Activated T-cell treated with anti-CD3 and anti-CD28 coated beads, Interleukin-2, amount 50 U/mL, for 1 hour (primary cell): ENCODE measurements around the gene AXIN1.
"Not testable (repeated sequence)": the region's sequence is repeated elsewhere in the genome, so short reads cannot be mapped to it uniquely, and the experiment has no call there.

ENCODE experiments used
- DNase-seq: peaks from one replicate; pipeline ENCODE4 v3.0.0-alpha.2; 2020

Gene AXIN1

GRCh38 chr16:381012-381788 is 28.7 kb upstream of the AXIN1 start:
- DNase-seq = no peak

- no peak for DNase-seq
Observed at GRCh38 chr16:380762-381011, 28.2 kb upstream of the AXIN1 start.

- DNase-seq = no peak
Observed at GRCh38 chr16:379961-380761, 27.6 kb upstream of the AXIN1 start.

- no peak for DNase-seq
Observed at GRCh38 chr16:379183-379960, 26.8 kb upstream of the AXIN1 start.

- no peak for DNase-seq
Observed at GRCh38 chr16:378821-379182, 26.3 kb upstream of the AXIN1 start.

- DNase-seq = not testable (repeated sequence)
Observed at GRCh38 chr16:378113-378820, 25.7 kb upstream of the AXIN1 start.

GRCh38 chr16:377419-377951 is 25.0 kb upstream of the AXIN1 start:
- DNase-seq = no peak

GRCh38 chr16:376817-377418 is 24.4 kb upstream of the AXIN1 start:
- DNase-seq = no peak

- no peak for DNase-seq
Observed at GRCh38 chr16:375927-376816, 23.6 kb upstream of the AXIN1 start.

- DNase-seq = no peak
Observed at GRCh38 chr16:375212-375611, 22.7 kb upstream of the AXIN1 start.

- no peak for DNase-seq
Observed at GRCh38 chr16:374616-374926, 22.0 kb upstream of the AXIN1 start.

- no peak for DNase-seq
Observed at GRCh38 chr16:373848-374615, 21.5 kb upstream of the AXIN1 start.

GRCh38 chr16:373020-373598 is 20.6 kb upstream of the AXIN1 start:
- no peak for DNase-seq

- DNase-seq = no peak
Observed at GRCh38 chr16:372302-372983, 19.9 kb upstream of the AXIN1 start.

- DNase-seq = no peak
Observed at GRCh38 chr16:371515-372301, 19.2 kb upstream of the AXIN1 start.

- DNase-seq = no peak
Observed at GRCh38 chr16:370979-371514, 18.5 kb upstream of the AXIN1 start.

- DNase-seq = peak; percentile 90
Observed at GRCh38 chr16:370443-370842, 17.9 kb upstream of the AXIN1 start, which contains the start of gene MRPL28. Gene MRPL28, minus strand, starts transcription at chr16:370538. Its CDS starts 320 bp downstream, at chr16:370218.

GRCh38 chr16:369866-370436 is 17.4 kb upstream of the AXIN1 start:
- DNase-seq = no peak
